ENCODE results near the gene CNTN1. TPM values are rescaled to one million over a fixed set of nuclear protein-coding genes. Genes with fewer than 3 reads are reported as not detected.

Gene CNTN1
- total RNA-seq, 1 donor, result 0.36 TPM

DNA sequence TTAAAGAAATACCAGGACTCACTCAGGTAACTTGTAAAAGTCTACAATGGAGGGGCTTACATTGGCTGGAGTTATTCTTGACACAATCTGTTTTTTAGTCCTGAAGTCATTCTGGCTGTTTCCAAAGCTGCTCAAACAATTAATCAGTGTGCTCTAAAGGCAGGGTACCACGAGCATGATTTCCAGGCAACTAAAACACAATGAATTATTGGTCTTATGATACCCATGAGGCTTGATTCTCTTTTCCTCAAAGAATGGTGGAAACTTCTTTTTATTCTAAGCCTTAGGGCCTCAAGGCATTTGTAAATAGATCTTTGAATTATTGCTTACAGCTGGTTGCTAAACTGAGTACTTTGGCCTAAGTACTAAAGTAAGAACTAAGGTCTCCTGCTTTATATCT is 296.1 kb downstream of the CNTN1 start:
- TF ChIP-seq, protein P1, sequence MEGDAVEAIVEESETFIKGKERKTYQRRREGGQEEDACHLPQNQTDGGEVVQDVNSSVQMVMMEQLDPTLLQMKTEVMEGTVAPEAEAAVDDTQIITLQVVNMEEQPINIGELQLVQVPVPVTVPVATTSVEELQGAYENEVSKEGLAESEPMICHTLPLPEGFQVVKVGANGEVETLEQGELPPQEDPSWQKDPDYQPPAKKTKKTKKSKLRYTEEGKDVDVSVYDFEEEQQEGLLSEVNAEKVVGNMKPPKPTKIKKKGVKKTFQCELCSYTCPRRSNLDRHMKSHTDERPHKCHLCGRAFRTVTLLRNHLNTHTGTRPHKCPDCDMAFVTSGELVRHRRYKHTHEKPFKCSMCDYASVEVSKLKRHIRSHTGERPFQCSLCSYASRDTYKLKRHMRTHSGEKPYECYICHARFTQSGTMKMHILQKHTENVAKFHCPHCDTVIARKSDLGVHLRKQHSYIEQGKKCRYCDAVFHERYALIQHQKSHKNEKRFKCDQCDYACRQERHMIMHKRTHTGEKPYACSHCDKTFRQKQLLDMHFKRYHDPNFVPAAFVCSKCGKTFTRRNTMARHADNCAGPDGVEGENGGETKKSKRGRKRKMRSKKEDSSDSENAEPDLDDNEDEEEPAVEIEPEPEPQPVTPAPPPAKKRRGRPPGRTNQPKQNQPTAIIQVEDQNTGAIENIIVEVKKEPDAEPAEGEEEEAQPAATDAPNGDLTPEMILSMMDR (IDR thresholded peaks at IDR 0.05; ENCODE audit: extremely low read depth, low read depth, low read length), result no peak
- H4K20me1 ChIP-seq (ENCODE audit: insufficient read depth, low read length), result no peaks in the 10 kb centered on the region
- H3K4me3 ChIP-seq (ENCODE audit: insufficient read depth, low read length), result no peak overlapping the region
- no peaks in the 10 kb centered on the region for H3K27me3 ChIP-seq (ENCODE audit: insufficient read depth, low read length)
- DNase-seq (ENCODE audit: insufficient read length, low spot score, missing footprints), result no peak
- no peaks in the 10 kb centered on the region for H3K36me3 ChIP-seq (ENCODE audit: insufficient read depth, low read length)
- H2AFZ ChIP-seq (ENCODE audit: low read length), result no peak overlapping the region
- no peak overlapping the region for H3K27ac ChIP-seq (ENCODE audit: low read depth, low read length)
- no peaks in the 10 kb centered on the region for H3K79me2 ChIP-seq (ENCODE audit: insufficient read depth, low read length)
- no peaks in the 10 kb centered on the region for H3K9me3 ChIP-seq (ENCODE audit: low read depth, low read length)
- H3K4me1 ChIP-seq (ENCODE audit: insufficient read depth, low read length), result no peaks in the 10 kb centered on the region
- H3K4me2 ChIP-seq (ENCODE audit: insufficient read depth, low read length), result no peak overlapping the region

DNA sequence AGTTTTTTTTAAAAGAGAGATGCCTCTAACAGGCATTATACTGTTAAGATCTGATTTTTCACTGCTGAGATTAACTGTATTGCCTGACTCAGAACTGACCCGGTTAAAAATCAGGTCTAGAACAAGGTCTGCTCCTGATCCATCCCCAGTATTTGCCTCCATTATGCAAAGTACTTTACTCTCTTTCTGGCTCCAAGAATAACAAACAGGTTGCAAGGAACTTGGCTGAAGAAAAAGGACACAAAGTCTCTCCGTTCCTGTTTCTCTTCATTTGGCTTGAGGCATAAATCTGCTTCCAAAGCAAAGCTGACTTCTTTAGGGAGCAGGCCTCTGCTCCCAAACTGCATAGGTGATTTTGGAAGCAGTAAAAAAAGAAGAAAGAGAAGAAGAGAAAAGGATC is 296.6 kb downstream of the CNTN1 start:
- Histone ChIP-seq H3K36me3 (ENCODE audit: insufficient read depth, low read length) (no peaks in the 10 kb centered on the region), H3K4me1 (ENCODE audit: insufficient read depth, low read length) (no peaks in the 10 kb centered on the region), H3K4me3 (ENCODE audit: insufficient read depth, low read length) (no peak overlapping the region), H3K27me3 (ENCODE audit: insufficient read depth, low read length) (no peaks in the 10 kb centered on the region), H3K27ac (ENCODE audit: low read depth, low read length) (no peak overlapping the region), H2AFZ (ENCODE audit: low read length) (no peak overlapping the region), H3K79me2 (ENCODE audit: insufficient read depth, low read length) (no peaks in the 10 kb centered on the region), H3K9me3 (ENCODE audit: low read depth, low read length) (no peaks in the 10 kb centered on the region), H3K4me2 (ENCODE audit: insufficient read depth, low read length) (no peak overlapping the region), H4K20me1 (ENCODE audit: insufficient read depth, low read length) (no peaks in the 10 kb centered on the region)
- TF ChIP-seq, protein P1 (IDR thresholded peaks at IDR 0.05; ENCODE audit: extremely low read depth, low read depth, low read length), result no peak
- DNase-seq (ENCODE audit: insufficient read length, low spot score, missing footprints), result no peak

DNA sequence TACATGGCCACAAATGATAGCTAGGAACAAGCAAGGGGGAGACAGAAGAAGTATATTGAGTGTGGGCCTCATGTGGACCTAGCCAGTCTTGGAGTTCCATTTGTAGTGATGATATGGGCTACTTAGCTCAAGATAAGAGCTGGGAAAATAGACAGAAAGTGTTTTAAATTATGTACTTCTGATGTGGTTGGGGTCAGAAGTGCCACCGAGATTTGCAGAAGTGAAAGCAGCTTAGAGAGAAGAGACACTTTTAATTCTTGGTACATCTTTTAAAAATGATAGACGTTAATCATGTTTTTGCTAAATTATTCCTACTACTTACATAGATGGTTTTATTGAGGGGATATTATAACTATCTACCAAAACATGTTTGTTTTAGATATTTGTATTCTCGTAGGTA is 297.5 kb downstream of the CNTN1 start:
- H3K9me3 ChIP-seq (ENCODE audit: low read depth, low read length), result no peaks in the 10 kb centered on the region
- no peaks in the 10 kb centered on the region for H3K36me3 ChIP-seq (ENCODE audit: insufficient read depth, low read length)
- H4K20me1 ChIP-seq (ENCODE audit: insufficient read depth, low read length), result no peaks in the 10 kb centered on the region
- H3K27me3 ChIP-seq (ENCODE audit: insufficient read depth, low read length), result no peaks in the 10 kb centered on the region
- H2AFZ ChIP-seq (ENCODE audit: low read length), result no peak overlapping the region
- no peak overlapping the region for H3K4me2 ChIP-seq (ENCODE audit: insufficient read depth, low read length)
- H3K4me1 ChIP-seq (ENCODE audit: insufficient read depth, low read length), result no peaks in the 10 kb centered on the region
- no peak overlapping the region for H3K27ac ChIP-seq (ENCODE audit: low read depth, low read length)
- DNase-seq (ENCODE audit: insufficient read length, low spot score, missing footprints), result no peak
- H3K4me3 ChIP-seq (ENCODE audit: insufficient read depth, low read length), result no peak overlapping the region
- no peaks in the 10 kb centered on the region for H3K79me2 ChIP-seq (ENCODE audit: insufficient read depth, low read length)
- TF ChIP-seq, protein P1 (IDR thresholded peaks at IDR 0.05; ENCODE audit: extremely low read depth, low read depth, low read length), result no peak

DNA sequence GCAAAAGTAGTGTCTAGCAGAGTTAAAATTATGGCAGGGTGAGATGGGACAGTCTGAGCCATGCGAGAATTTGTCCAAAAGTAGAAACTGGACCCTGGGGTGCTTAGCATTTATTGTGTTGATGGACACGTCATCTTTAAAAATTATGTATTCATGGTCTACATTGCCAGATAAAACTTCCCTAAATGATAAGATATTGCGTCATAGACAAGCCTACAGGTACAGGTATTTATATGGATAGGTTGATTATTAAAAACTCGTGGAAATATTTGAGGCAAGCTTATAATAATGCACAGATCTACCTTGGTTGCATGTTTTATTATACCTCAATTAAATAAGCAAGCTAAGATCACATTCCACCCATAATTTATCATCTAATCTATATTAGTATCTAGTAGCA is 299.9 kb downstream of the CNTN1 start:
- Histone ChIP-seq H2AFZ (ENCODE audit: low read length) (no peak overlapping the region), H3K4me3 (ENCODE audit: insufficient read depth, low read length) (no peak overlapping the region), H3K27me3 (ENCODE audit: insufficient read depth, low read length) (no peaks in the 10 kb centered on the region), H3K36me3 (ENCODE audit: insufficient read depth, low read length) (no peaks in the 10 kb centered on the region), H3K9me3 (ENCODE audit: low read depth, low read length) (no peaks in the 10 kb centered on the region), H3K79me2 (ENCODE audit: insufficient read depth, low read length) (no peaks in the 10 kb centered on the region), H4K20me1 (ENCODE audit: insufficient read depth, low read length) (no peaks in the 10 kb centered on the region), H3K27ac (ENCODE audit: low read depth, low read length) (no peak overlapping the region), H3K4me2 (ENCODE audit: insufficient read depth, low read length) (no peak overlapping the region), H3K4me1 (ENCODE audit: insufficient read depth, low read length) (no peaks in the 10 kb centered on the region)
- TF ChIP-seq, protein P1 (IDR thresholded peaks at IDR 0.05; ENCODE audit: extremely low read depth, low read depth, low read length), result no peak
- no peak for DNase-seq (ENCODE audit: insufficient read length, low spot score, missing footprints)
